T-helper 17 cell (primary cell): Measurements from ENCODE around the gene GSG1L. TPM values are rescaled to one million over a fixed set of nuclear protein-coding genes. Genes with fewer than 3 reads are reported as not detected.
"Not testable (repeated sequence)": the region's sequence is repeated elsewhere in the genome, so short reads cannot be mapped to it uniquely, and the experiment has no call there.

Experiments used
- ATAC-seq: fragments of 150-1000 bp; cut with Tn5 transposase; 2 replicates; pipeline ENCODE4 v1.10.0; 2021; ENCODE audit warnings: mild to moderate bottlenecking, moderate library complexity
- DNase-seq, 3 donors: peaks; one replicate each; pipeline versions ENCODE4 v3.0.0 to v3.0.0-alpha.2; 2020 to 2021
- H3K9me3 ChIP-seq: one replicate; pipeline ENCODE4 v1.7.0; 2013; ENCODE audit warnings: low read length, mild to moderate bottlenecking; ENCODE audit not compliant: control insufficient read depth, poor library complexity, severe bottlenecking
- H3K27ac Mint-ChIP-seq: one replicate; pipeline ENCODE4 v1.8.0; 2022; ENCODE audit warnings: mild to moderate bottlenecking, moderate library complexity, mixed read lengths
- H3K27me3 Mint-ChIP-seq: one replicate; pipeline ENCODE4 v1.8.0; 2022; ENCODE audit warnings: mixed read lengths
- H3K36me3 Mint-ChIP-seq: one replicate; pipeline ENCODE4 v1.8.0; 2022; ENCODE audit warnings: low read depth, mixed read lengths
- H3K4me1 Mint-ChIP-seq: one replicate; pipeline ENCODE4 v1.8.0; 2022; ENCODE audit warnings: mild to moderate bottlenecking, mixed read lengths
- H3K4me3 Mint-ChIP-seq: one replicate; pipeline ENCODE4 v1.8.0; 2022; ENCODE audit warnings: mild to moderate bottlenecking, moderate library complexity, mixed read lengths
- total RNA-seq, 4 donors: library from RNA in 2 of 4; stranded (reverse) in 2 of 4; gene quantifications; one replicate each; pipeline ENCODE4 v1.2.3 and lab custom pipeline; 2022 to 2026

The GSG1L gene
- total RNA-seq, 2 donors from 2014 or later: not detected

DNA sequence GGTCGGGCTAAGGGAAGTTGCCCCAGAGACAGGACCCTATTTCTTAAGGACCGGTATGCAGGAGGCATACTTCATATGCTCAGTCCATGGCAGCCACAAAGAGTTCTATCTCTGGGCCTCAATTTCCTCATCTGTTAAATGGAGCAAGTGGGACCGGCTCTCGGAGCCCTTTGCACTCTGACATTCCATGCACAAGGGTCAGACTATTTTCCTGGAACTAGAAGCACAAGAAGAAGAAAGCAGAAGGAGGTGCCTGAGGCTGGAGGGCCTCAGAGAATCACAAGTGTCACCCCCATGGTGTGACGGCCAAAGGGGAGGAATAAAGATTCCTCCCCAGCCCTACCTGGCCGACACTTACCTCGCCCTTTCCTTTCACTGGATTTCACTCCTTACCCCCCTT lies 115.8 kb downstream of the GSG1L start:
- H3K9me3 ChIP-seq: no peaks in the 10 kb centered on the region
- no peak for ATAC-seq
- H3K36me3 Mint-ChIP-seq: peaks cover 2% of the 10 kb centered on the region
- H3K4me1 Mint-ChIP-seq: peaks cover 12% of the 10 kb centered on the region
- no peak for DNase-seq
- H3K27ac Mint-ChIP-seq: no peak overlapping the region
- H3K27me3 Mint-ChIP-seq: peaks cover 63% of the 10 kb centered on the region
- no peak overlapping the region for H3K4me3 Mint-ChIP-seq

DNA sequence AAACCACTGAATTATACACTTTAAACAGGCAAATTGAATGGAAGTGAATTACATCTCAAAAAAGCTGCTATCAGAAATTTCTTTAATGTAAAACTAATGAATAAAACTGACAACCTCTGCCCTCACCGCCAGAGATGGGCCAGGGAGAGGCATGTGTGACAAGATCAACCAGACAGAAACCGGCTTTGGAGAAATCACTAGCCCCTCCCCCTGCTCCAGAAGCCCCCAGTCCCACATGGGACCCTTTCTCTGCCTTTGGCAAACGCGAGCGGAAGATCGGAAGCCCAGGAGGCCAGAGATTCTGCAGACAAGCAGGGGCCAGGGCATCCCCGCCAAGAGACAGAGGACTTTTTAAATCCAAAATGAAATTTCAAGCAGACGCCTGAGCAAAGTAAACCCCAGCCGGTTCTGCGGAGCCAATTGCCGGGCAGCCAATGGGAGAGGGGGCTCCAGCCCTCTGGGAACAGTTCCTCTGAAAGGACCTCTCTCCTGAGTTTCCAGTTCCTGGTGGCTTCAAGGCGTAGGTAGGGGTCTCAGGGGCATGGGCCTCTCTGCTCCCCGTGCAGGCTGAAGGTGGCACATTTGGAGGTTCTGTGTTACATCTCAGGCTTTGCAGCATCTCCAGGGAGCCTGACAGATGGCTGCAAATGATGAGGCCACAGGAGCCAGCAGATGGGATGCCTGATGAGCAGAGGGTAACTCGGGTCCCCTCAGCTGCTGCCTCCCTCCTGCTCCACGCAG lies 118.1 kb downstream of the GSG1L start:
- H3K27ac Mint-ChIP-seq: no peak overlapping the region
- H3K4me1 Mint-ChIP-seq: peaks cover 10% of the 10 kb centered on the region
- peaks cover 51% of the 10 kb centered on the region for H3K27me3 Mint-ChIP-seq

DNA sequence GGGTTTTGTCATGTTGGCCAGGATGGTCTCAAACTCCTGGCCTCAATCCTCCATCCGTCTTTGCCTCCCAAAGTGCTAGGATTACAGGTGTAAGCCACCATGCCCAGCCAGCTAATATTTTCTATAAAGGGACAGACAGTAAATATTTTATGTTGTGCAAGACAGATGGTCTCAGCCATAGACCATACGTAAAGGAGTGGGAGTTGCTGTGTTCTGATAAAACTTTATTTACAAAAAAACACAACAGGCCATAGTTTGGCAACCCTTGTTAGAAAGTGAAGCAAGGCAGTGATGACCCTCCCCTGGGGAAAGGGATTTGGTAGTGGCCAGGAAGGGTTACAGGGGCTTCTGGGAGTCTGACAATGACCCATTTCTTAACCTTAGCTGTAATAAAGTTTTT lies 119.7 kb downstream of the GSG1L start:
- DNase-seq (no peak), ATAC-seq (no peak)
- Mint-ChIP-seq H3K36me3 (no peaks in the 10 kb centered on the region), H3K27me3 (peaks cover 44% of the 10 kb centered on the region), H3K27ac (no peak overlapping the region), H3K4me3 (no peak overlapping the region), H3K4me1 (peaks cover 10% of the 10 kb centered on the region)
- H3K9me3 ChIP-seq: no peaks in the 10 kb centered on the region

More for the DNA sequence above, 118.1 kb downstream of the GSG1L start:
- H3K9me3 ChIP-seq: no peaks in the 10 kb centered on the region
- no peak for ATAC-seq
- no peak for DNase-seq
- Mint-ChIP-seq H3K36me3 (no peaks in the 10 kb centered on the region), H3K4me3 (no peak overlapping the region)

DNA sequence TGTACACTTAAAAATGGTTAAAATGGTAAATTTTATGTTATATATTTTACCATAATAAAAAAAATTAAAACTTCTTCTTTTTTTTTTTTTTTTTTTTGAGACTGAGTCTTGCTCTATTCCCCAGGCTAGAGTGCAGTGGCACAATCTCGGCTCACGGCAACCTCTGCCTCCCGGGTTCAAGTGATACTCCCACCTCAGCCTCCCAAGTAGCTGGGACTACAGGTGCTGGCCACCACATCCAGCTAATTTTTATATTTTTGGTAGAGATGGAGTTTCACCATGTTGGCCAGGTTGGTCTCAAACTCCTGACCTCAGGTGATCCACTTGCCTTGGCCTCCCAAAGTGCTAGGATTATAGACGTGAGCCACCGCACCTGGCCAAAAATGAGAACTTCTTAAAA lies 121.4 kb downstream of the GSG1L start:
- not testable (repeated sequence) for H3K4me1 Mint-ChIP-seq, ATAC-seq, H3K9me3 ChIP-seq, H3K4me3 Mint-ChIP-seq, H3K27ac Mint-ChIP-seq, DNase-seq, H3K36me3 Mint-ChIP-seq
- peaks cover 58% of the 10 kb centered on the region for H3K27me3 Mint-ChIP-seq

DNA sequence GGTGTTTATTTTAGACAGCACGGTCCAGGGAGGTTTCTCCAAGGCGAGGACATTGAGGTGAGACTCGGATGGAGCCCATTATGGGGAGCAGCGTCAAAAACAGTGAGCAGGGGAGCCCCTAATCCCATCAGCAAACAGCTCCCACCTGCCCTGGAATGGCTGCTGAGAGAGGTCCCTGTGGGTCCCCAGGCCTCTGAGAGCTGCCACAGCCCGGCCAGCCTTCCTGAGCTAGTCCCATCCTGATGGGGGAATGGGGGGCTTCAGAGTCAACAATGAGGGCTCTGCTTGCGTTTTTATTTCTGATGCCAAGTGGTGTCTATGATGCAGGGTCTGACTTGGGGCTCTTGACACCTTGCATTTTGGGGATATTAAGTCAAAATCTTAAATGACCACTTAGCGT lies 128.4 kb downstream of the GSG1L start:
- no peaks in the 10 kb centered on the region for H3K36me3 Mint-ChIP-seq
- no peak overlapping the region for H3K27ac Mint-ChIP-seq
- DNase-seq (no peak), ATAC-seq (no peak)
- H3K27me3 Mint-ChIP-seq: peaks cover 50% of the 10 kb centered on the region
- H3K4me1 Mint-ChIP-seq: peaks cover 2% of the 10 kb centered on the region
- no peaks in the 10 kb centered on the region for H3K9me3 ChIP-seq
- no peak overlapping the region for H3K4me3 Mint-ChIP-seq

DNA sequence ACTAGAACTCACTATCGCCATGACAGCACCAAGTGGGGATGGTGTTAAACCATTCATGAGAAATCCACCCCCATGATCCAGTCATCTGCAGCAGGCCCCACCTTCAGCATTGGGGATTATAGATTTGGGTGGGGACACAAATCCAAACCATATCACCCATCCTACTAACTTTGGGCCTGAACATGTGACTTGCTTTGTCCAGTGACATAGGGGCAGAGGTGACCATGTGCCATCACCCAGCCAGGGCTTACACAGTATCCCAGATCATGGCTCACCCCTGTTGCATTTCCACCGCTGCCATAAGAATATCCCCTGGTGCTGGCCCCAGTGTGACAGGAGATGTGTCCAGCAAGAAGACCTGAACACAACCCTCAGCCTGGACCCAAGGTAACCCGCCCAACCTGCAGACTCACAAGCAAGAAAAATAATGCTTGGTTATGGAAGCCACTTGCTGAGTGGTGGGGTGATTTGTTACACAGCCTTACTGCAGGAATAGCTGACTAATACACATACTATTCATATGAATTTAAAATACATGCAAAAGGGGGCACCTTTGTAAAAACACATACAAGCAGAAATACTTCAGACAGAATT lies 130.9 kb downstream of the GSG1L start:
- Mint-ChIP-seq H3K27me3 (peaks cover 56% of the 10 kb centered on the region), H3K36me3 (no peaks in the 10 kb centered on the region), H3K4me3 (no peak overlapping the region), H3K27ac (no peak overlapping the region), H3K4me1 (peaks cover 2% of the 10 kb centered on the region)
- no peaks in the 10 kb centered on the region for H3K9me3 ChIP-seq
- ATAC-seq (no peak), DNase-seq (no peak)

DNA sequence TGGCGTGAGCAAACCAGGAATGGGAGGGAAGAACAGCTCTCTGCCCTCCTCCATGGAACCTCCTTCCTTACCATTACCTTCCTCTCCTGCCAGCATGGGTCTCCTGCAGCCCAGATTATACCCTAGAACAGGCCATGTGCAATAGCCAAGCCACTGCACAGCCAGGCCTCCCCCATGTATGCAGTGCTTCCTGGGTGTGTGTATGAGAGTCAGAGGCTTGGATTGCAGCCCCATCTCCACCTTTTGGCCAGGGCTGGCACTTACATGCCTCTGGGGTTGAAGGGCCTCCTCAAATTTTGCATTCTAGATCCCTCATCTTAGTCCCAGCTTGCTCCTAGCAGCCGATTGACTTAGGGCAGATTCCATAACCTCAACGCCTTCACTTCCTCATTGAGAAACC lies 133.7 kb downstream of the GSG1L start:
- Mint-ChIP-seq H3K27ac (no peak overlapping the region), H3K4me3 (no peak overlapping the region), H3K4me1 (peaks cover 4% of the 10 kb centered on the region), H3K27me3 (peaks cover 63% of the 10 kb centered on the region), H3K36me3 (no peaks in the 10 kb centered on the region)
- no peaks in the 10 kb centered on the region for H3K9me3 ChIP-seq
- no peak for ATAC-seq
- DNase-seq: no peak

DNA sequence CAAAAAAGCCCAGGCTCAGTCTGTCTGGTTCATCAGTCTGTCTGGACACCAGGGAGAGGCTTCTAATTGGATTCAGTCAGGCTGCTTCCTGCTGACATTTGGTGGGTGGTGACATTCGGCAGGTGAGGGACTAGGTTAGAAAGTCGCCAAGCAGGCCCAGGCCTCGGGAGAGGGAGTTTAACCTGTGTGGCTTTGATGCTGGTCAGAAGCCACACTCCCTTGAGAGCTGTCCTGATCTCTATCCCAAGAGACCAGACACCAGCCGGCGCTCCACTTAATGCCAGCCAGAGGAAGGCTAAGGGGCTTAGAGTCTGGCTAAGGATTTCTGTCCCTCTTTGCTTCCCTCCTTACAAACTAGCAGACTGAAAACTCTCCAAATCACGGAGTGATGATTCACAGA lies 135.0 kb downstream of the GSG1L start:
- Mint-ChIP-seq H3K4me3 (no peak overlapping the region), H3K4me1 (peaks cover 4% of the 10 kb centered on the region), H3K27me3 (peaks cover 61% of the 10 kb centered on the region), H3K36me3 (no peaks in the 10 kb centered on the region), H3K27ac (no peak overlapping the region)
- no peak for ATAC-seq
- no peak for DNase-seq
- no peaks in the 10 kb centered on the region for H3K9me3 ChIP-seq

DNA sequence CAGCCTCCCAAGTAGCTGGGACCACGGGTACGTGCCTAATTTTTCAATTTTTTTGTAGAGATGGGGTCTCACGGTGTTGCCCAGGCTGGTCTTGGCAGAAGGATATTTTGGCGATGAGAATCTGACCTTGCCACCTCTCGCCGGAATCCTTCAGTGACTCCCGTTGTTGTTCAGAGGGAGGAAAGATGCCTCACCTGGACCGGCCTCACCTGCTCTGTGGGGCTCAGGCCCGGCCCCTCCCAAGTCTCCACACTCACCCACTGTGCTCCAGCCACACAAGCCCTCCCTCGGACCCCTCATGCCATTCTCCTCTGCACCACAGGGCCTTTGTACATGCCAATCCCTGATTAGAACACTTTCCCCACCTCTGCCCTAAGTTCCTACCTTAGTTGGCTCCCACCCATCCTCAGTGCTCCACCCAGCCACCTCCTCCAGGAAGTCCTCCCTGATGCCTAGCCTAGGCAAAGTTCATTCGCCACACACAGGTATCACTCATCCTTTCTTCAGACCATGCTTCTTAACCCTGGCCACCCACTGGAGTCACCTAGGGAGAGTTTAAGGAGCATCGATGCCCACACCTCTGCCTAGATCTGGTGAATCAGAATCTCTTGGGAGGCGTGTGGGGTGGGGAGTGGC lies 136.1 kb downstream of the GSG1L start:
- no peaks in the 10 kb centered on the region for H3K9me3 ChIP-seq
- H3K4me1 Mint-ChIP-seq: peaks cover 4% of the 10 kb centered on the region
- ATAC-seq (no peak), DNase-seq (no peak)
- H3K4me3 Mint-ChIP-seq: no peak overlapping the region
- no peak overlapping the region for H3K27ac Mint-ChIP-seq
- peaks cover 73% of the 10 kb centered on the region for H3K27me3 Mint-ChIP-seq
- H3K36me3 Mint-ChIP-seq: no peaks in the 10 kb centered on the region

DNA sequence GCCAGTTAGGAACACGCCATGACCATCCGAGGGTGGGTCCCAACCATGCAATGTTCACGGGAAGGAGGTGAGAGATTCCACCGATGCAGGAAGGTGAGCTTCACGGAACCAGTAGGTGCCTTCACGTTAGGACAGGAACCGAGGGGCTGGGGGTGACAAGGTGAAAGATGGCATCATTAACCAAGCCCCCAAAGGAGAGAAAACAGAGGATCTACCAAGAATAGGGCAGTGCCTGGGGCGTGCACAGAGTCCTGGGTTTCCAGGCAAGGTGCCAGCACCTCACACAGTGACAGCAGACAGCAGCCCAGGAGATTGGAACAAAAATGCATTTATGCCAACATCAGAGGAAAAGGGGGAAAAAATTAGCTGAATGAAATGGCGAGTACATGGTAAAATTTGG lies 137.9 kb downstream of the GSG1L start:
- Mint-ChIP-seq H3K27me3 (peaks cover 82% of the 10 kb centered on the region), H3K27ac (no peak overlapping the region), H3K4me3 (no peak overlapping the region), H3K36me3 (no peaks in the 10 kb centered on the region), H3K4me1 (peaks cover 2% of the 10 kb centered on the region)
- DNase-seq (no peak), ATAC-seq (no peak)
- no peaks in the 10 kb centered on the region for H3K9me3 ChIP-seq

DNA sequence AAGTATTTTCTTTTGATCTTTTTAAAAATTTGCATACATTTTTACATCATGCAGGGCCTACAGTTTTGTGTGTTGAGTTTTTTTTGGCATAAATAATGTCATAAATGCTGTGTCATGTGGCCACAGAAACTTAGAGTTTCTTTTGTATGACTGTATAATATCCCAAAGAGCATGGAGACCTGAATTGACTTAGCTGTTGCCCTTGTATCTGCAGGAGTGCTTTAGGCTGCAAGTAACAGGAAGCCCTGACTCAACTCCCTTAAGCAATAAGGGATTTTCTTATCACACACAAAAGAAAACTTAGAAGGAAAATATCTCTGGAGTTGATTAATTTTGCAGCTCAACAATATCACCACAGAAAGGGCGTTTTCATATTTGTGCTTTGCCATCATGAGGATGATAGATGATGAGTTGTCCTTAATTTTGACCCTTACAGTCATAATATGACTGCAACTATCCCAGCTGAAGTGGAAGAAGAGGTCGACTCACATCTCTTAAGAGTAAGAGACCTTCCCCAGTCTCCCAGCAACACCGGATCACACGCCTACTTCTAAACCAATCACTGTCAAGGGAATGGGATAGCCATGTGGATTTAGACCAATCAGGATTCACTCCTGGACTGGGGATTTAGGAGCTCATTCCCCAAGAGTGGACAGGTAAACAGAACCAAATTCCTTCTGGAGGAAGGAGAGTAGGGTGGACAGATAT lies 138.9 kb downstream of the GSG1L start:
- H3K27me3 Mint-ChIP-seq: peaks cover 81% of the 10 kb centered on the region
- H3K4me1 Mint-ChIP-seq: peaks cover 2% of the 10 kb centered on the region
- no peak overlapping the region for H3K27ac Mint-ChIP-seq
- ATAC-seq (no peak), DNase-seq (no peak)
- no peaks in the 10 kb centered on the region for H3K9me3 ChIP-seq
- no peak overlapping the region for H3K4me3 Mint-ChIP-seq
- no peaks in the 10 kb centered on the region for H3K36me3 Mint-ChIP-seq

DNA sequence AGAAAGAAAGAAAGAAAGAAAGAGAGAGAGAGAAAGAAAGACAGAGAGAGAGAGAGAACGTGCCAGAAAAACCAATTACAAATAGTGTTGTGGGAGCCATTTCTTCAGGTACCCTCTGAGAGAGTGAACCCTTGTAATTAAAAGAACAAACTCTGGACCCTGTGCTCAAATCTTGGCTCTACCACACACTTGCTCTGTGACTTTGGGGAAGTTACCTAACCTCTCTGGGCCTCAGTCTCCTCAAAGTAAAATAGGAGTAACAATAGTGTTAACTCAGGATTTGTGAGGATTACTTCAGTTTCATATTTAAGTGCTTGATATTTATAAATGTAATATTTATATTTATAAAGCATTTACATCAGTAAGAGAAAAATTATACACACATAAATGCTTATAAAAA lies 139.8 kb downstream of the GSG1L start:
- H3K36me3 Mint-ChIP-seq: no peaks in the 10 kb centered on the region
- H3K4me1 Mint-ChIP-seq: peaks cover 2% of the 10 kb centered on the region
- ATAC-seq (no peak), DNase-seq (no peak)
- H3K27ac Mint-ChIP-seq: no peak overlapping the region
- no peaks in the 10 kb centered on the region for H3K9me3 ChIP-seq
- no peak overlapping the region for H3K4me3 Mint-ChIP-seq
- H3K27me3 Mint-ChIP-seq: peaks cover 84% of the 10 kb centered on the region

DNA sequence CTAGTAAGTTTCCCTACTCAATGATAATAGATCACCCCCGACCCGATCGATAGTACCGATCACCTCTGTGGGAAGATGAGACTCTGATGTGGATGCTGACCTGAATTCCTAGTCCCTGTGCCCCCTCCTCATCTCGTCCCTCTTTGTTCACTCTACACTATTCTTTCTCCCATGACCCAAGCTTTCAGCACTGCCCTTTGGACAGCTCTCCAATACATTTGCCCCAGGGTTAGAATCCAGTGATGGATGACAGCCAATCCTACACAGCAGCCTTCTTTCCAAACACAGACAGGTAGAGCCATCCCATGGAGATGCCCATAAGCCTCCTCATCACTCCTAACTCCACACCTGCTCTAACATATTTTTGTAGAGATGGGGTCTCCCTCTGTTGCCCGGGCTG lies 141.1 kb downstream of the GSG1L start:
- DNase-seq (no peak), ATAC-seq (no peak)
- H3K36me3 Mint-ChIP-seq: no peaks in the 10 kb centered on the region
- H3K9me3 ChIP-seq: no peaks in the 10 kb centered on the region
- H3K27ac Mint-ChIP-seq: no peak overlapping the region
- no peak overlapping the region for H3K4me3 Mint-ChIP-seq
- peaks cover 82% of the 10 kb centered on the region for H3K27me3 Mint-ChIP-seq
- peaks cover 2% of the 10 kb centered on the region for H3K4me1 Mint-ChIP-seq
